ENCODE results near the gene JARID2.

GRCh38 chr6:15294504-15294903, 48.6 kb downstream of the JARID2 start:
- no peak for TF ChIP-seq CTCF (IDR thresholded peaks at IDR 0.05)
- no peak for TF ChIP-seq POLR2A (IDR thresholded peaks at IDR 0.05)
- TF ChIP-seq EP300 (IDR thresholded peaks at IDR 0.05) = no peak
- TF ChIP-seq POLR2AphosphoS5 (IDR thresholded peaks at IDR 0.05) = no peak

Measured in sigmoid colon (tissue), 4 donors.